ENCODE data around the gene RHO. TPM values are rescaled to one million over a fixed set of nuclear protein-coding genes. Genes with fewer than 3 reads are reported as not detected.

Gene RHO
- total RNA-seq, 1 donor, result not detected

GRCh38 chr3:129557548-129557894, 29.1 kb downstream of the RHO start:
- peak overlapping the region; percentile 32 for H3K27ac ChIP-seq (ENCODE audit: low read depth, low read length)
- no peak overlapping the region for H3K4me3 ChIP-seq (ENCODE audit: insufficient read depth, low read length)

GRCh38 chr3:129558081-129558771, 29.8 kb downstream of the RHO start:
- Histone ChIP-seq H3K4me1 (ENCODE audit: insufficient read depth, low read length) (peaks cover 35% of the 10 kb centered on the region), H2AFZ (ENCODE audit: low read length) (no peak overlapping the region), H3K27ac (ENCODE audit: low read depth, low read length) (peak overlapping the region; percentile 32), H3K27me3 (ENCODE audit: insufficient read depth, low read length) (no peaks in the 10 kb centered on the region), H3K9me3 (ENCODE audit: low read depth, low read length) (no peaks in the 10 kb centered on the region), H3K4me2 (ENCODE audit: insufficient read depth, low read length) (peak overlapping the region; percentile 1), H3K79me2 (ENCODE audit: insufficient read depth, low read length) (peaks cover 3% of the 10 kb centered on the region), H4K20me1 (ENCODE audit: insufficient read depth, low read length) (no peaks in the 10 kb centered on the region), H3K4me3 (ENCODE audit: insufficient read depth, low read length) (no peak overlapping the region), H3K36me3 (ENCODE audit: insufficient read depth, low read length) (peaks cover 59% of the 10 kb centered on the region)
- no peak for TF ChIP-seq CTCF (IDR thresholded peaks at IDR 0.05; ENCODE audit: extremely low read depth, low read depth, low read length)
- DNase-seq (ENCODE audit: insufficient read length, low spot score, missing footprints), result no peak

More at GRCh38 chr3:129557548-129557894, 29.1 kb downstream of the RHO start:
- no peak overlapping the region for H2AFZ ChIP-seq (ENCODE audit: low read length)
- H3K36me3 ChIP-seq (ENCODE audit: insufficient read depth, low read length), result peaks cover 52% of the 10 kb centered on the region
- H3K4me2 ChIP-seq (ENCODE audit: insufficient read depth, low read length), result no peak overlapping the region
- H3K4me1 ChIP-seq (ENCODE audit: insufficient read depth, low read length), result peaks cover 35% of the 10 kb centered on the region
- H3K27me3 ChIP-seq (ENCODE audit: insufficient read depth, low read length), result no peaks in the 10 kb centered on the region
- no peak for TF ChIP-seq CTCF (IDR thresholded peaks at IDR 0.05; ENCODE audit: extremely low read depth, low read depth, low read length)
- H3K9me3 ChIP-seq (ENCODE audit: low read depth, low read length), result no peaks in the 10 kb centered on the region
- DNase-seq (ENCODE audit: insufficient read length, low spot score, missing footprints), result no peak
- H4K20me1 ChIP-seq (ENCODE audit: insufficient read depth, low read length), result no peaks in the 10 kb centered on the region
- peaks cover 3% of the 10 kb centered on the region for H3K79me2 ChIP-seq (ENCODE audit: insufficient read depth, low read length)

- no peaks in the 10 kb centered on the region for H4K20me1 ChIP-seq (ENCODE audit: insufficient read depth, low read length)
- no peak overlapping the region for H3K4me3 ChIP-seq (ENCODE audit: insufficient read depth, low read length)
- H3K27ac ChIP-seq (ENCODE audit: low read depth, low read length), result peak overlapping the region; percentile 32
- H3K27me3 ChIP-seq (ENCODE audit: insufficient read depth, low read length), result no peaks in the 10 kb centered on the region
- DNase-seq (ENCODE audit: insufficient read length, low spot score, missing footprints), result peak; percentile 98
- no peak for TF ChIP-seq CTCF (IDR thresholded peaks at IDR 0.05; ENCODE audit: extremely low read depth, low read depth, low read length)
- H3K4me1 ChIP-seq (ENCODE audit: insufficient read depth, low read length), result peaks cover 35% of the 10 kb centered on the region
- no peaks in the 10 kb centered on the region for H3K9me3 ChIP-seq (ENCODE audit: low read depth, low read length)
- peaks cover 3% of the 10 kb centered on the region for H3K79me2 ChIP-seq (ENCODE audit: insufficient read depth, low read length)
- H3K36me3 ChIP-seq (ENCODE audit: insufficient read depth, low read length), result peaks cover 64% of the 10 kb centered on the region
- no peak overlapping the region for H2AFZ ChIP-seq (ENCODE audit: low read length)
- peak overlapping the region; percentile 13 for H3K4me2 ChIP-seq (ENCODE audit: insufficient read depth, low read length)
Measured at GRCh38 chr3:129558772-129559564, 30.5 kb downstream of the RHO start.

- no peak for DNase-seq (ENCODE audit: insufficient read length, low spot score, missing footprints)
- Histone ChIP-seq H3K4me2 (ENCODE audit: insufficient read depth, low read length) (peak overlapping the region; percentile 34), H3K27ac (ENCODE audit: low read depth, low read length) (peak overlapping the region; percentile 24), H3K27me3 (ENCODE audit: insufficient read depth, low read length) (no peaks in the 10 kb centered on the region), H3K9me3 (ENCODE audit: low read depth, low read length) (no peaks in the 10 kb centered on the region), H3K4me3 (ENCODE audit: insufficient read depth, low read length) (no peak overlapping the region), H3K4me1 (ENCODE audit: insufficient read depth, low read length) (peaks cover 35% of the 10 kb centered on the region), H3K79me2 (ENCODE audit: insufficient read depth, low read length) (peaks cover 3% of the 10 kb centered on the region), H4K20me1 (ENCODE audit: insufficient read depth, low read length) (no peaks in the 10 kb centered on the region), H3K36me3 (ENCODE audit: insufficient read depth, low read length) (peaks cover 64% of the 10 kb centered on the region), H2AFZ (ENCODE audit: low read length) (no peak overlapping the region)
- no peak for TF ChIP-seq CTCF (IDR thresholded peaks at IDR 0.05; ENCODE audit: extremely low read depth, low read depth, low read length)
Measured at GRCh38 chr3:129559565-129560079, 31.2 kb downstream of the RHO start.
